Liver (tissue), 9 donors: ENCODE data around the gene INSL4. TPM values are rescaled to one million over a fixed set of nuclear protein-coding genes. Genes with fewer than 3 reads are reported as not detected.

ENCODE experiments used
- DNase-seq: peaks from one replicate; pipeline ENCODE4 v3.0.0-alpha.2; 2017; ENCODE audit warnings: low spot score
- H3K27ac ChIP-seq, 2 donors: one replicate each; pipeline ENCODE4 v1.7.0; 2013; ENCODE audit warnings: inconsistent platforms in 2 of 2, low read length in 2 of 2, control low read depth in 1 of 2, low read depth in 1 of 2, mild to moderate bottlenecking in 1 of 2
- H3K27me3 ChIP-seq, 4 donors: one replicate each; pipeline versions ENCODE4 v1.6.1 to v1.7.0; 2013; ENCODE audit warnings: low read length in 3 of 4, inconsistent platforms in 1 of 4, mild to moderate bottlenecking in 1 of 4, moderate library complexity in 1 of 4; ENCODE audit not compliant: control insufficient read depth in 4 of 4, insufficient read depth in 4 of 4
- H3K36me3 ChIP-seq, 4 donors: one replicate each; pipeline versions ENCODE4 v1.6.1 to v1.7.0; 2013; ENCODE audit warnings: low read length in 3 of 4, mild to moderate bottlenecking in 3 of 4, low read depth in 1 of 4, moderate library complexity in 1 of 4; ENCODE audit not compliant: control insufficient read depth in 4 of 4, insufficient read depth in 3 of 4
- H3K4me1 ChIP-seq, 4 donors: one replicate each; pipeline versions ENCODE4 v1.6.1 to v1.7.0; 2013; ENCODE audit warnings: low read length in 3 of 4, mild to moderate bottlenecking in 3 of 4, moderate library complexity in 1 of 4; ENCODE audit not compliant: control insufficient read depth in 4 of 4, insufficient read depth in 4 of 4
- H3K4me3 ChIP-seq, 3 donors: one replicate each; pipeline versions ENCODE4 v1.6.1 to v1.7.0; 2013; ENCODE audit warnings: low read length in 3 of 3, control low read depth in 1 of 3, low read depth in 1 of 3, mild to moderate bottlenecking in 1 of 3
- H3K9ac ChIP-seq, 2 donors: one replicate each; pipeline ENCODE4 v1.7.0; 2013; ENCODE audit warnings: low read length in 2 of 2, mild to moderate bottlenecking in 2 of 2, moderate library complexity in 2 of 2, control low read depth in 1 of 2, low read depth in 1 of 2
- H3K9me3 ChIP-seq, 4 donors: one replicate each; pipeline versions ENCODE4 v1.6.1 to v1.7.0; 2013; ENCODE audit warnings: low read length in 3 of 4; ENCODE audit not compliant: control insufficient read depth in 4 of 4
- CTCF ChIP-seq: fragments of 150-350 bp; IDR thresholded peaks from 2 replicates; pipeline ENCODE4 v1.5.1; 2017; ENCODE audit warnings: improper control_type of control experiment, low read depth, low read length; ENCODE audit not compliant: missing input control
- EGR1 ChIP-seq, 2 donors: IDR thresholded peaks; 2 replicates each; pipeline ENCODE4 v1.6.1; 2016 to 2018; ENCODE audit warnings: antibody characterized with exemption in 2 of 2, low read depth in 2 of 2
- FOXA1 ChIP-seq: IDR thresholded peaks from 2 replicates; pipeline ENCODE4 v1.6.1; 2016; ENCODE audit warnings: antibody characterized with exemption
- FOXA2 ChIP-seq: IDR thresholded peaks from 2 replicates; pipeline ENCODE4 v1.6.1; 2016; ENCODE audit warnings: antibody characterized with exemption
- GABPA ChIP-seq, 2 donors: IDR thresholded peaks in 1 of 2; conservative IDR thresholded peaks in 1 of 2; 2 replicates each; pipeline ENCODE4 v1.6.1; 2016; ENCODE audit warnings: antibody characterized with exemption in 2 of 2, mild to moderate bottlenecking in 1 of 2, moderate library complexity in 1 of 2
- HNF4A ChIP-seq, 2 donors: conservative IDR thresholded peaks; 2 replicates each; pipeline ENCODE4 v1.6.1; 2016; ENCODE audit warnings: antibody characterized with exemption in 2 of 2, mild to moderate bottlenecking in 2 of 2
- HNF4G ChIP-seq: IDR thresholded peaks from 2 replicates; pipeline ENCODE4 v1.6.1; 2016; ENCODE audit warnings: antibody characterized with exemption
- JUND ChIP-seq, 2 donors: IDR thresholded peaks; 2 replicates each; pipeline ENCODE4 v1.6.1; 2016; ENCODE audit warnings: antibody characterized with exemption in 2 of 2
- MAX ChIP-seq: IDR thresholded peaks from 2 replicates; pipeline ENCODE4 v1.6.1; 2016; ENCODE audit warnings: antibody characterized with exemption
- NR2F2 ChIP-seq: IDR thresholded peaks from 2 replicates; pipeline ENCODE4 v1.6.1; 2016; ENCODE audit warnings: antibody characterized with exemption
- RAD21 ChIP-seq, 2 donors: IDR thresholded peaks; 2 replicates each; pipeline ENCODE4 v1.6.1; 2016; ENCODE audit warnings: antibody characterized with exemption in 2 of 2, mild to moderate bottlenecking in 2 of 2
- REST ChIP-seq: IDR thresholded peaks from 2 replicates; pipeline ENCODE4 v1.6.1; 2016; ENCODE audit warnings: antibody characterized with exemption, mild to moderate bottlenecking
- RXRA ChIP-seq, 2 donors: IDR thresholded peaks; 2 replicates each; pipeline ENCODE4 v1.6.1; 2017 to 2018; ENCODE audit warnings: antibody characterized with exemption in 2 of 2, mild to moderate bottlenecking in 1 of 2
- SP1 ChIP-seq: IDR thresholded peaks from 2 replicates; pipeline ENCODE4 v1.6.1; 2018; ENCODE audit warnings: antibody characterized with exemption, mild to moderate bottlenecking
- TAF1 ChIP-seq: conservative IDR thresholded peaks from 2 replicates; pipeline ENCODE4 v1.6.1; 2016; ENCODE audit warnings: antibody characterized with exemption, mild to moderate bottlenecking
- YY1 ChIP-seq: IDR thresholded peaks from 2 replicates; pipeline ENCODE4 v1.6.1; 2016; ENCODE audit warnings: antibody characterized with exemption, mild to moderate bottlenecking
- WGBS: extraction: QIAGEN DNeasy Blood & Tissue Kit; methylation state at CpG from one replicate; pipeline ENCODE4 v1.1.7; 2013; 5-methylcytosine and 5-hydroxymethylcytosine counted together
- polyA plus RNA-seq, 2 donors: library from polyadenylated mRNA; stranded (reverse) in 1 of 2; unstranded in 1 of 2; fragments of 200-250 nt in 1 of 2; fragments of >200 nt in 1 of 2; fragmentation: Nextera tagmentation in 1 of 2; extraction: Ambion mirVana in 1 of 2; gene quantifications; one replicate each; pipeline versions ENCODE4 v1.2.1 to v1.2.3, GENCODE V29; 2013 to 2015
- total RNA-seq, 2 donors: library from RNA; depleted of rRNA; stranded (reverse); fragments of >200 nt; gene quantifications; one replicate each; pipeline ENCODE4 v1.2.3, GENCODE V29; 2014
- TF ChIP-seq, protein P1 (sequence below): IDR thresholded peaks from 2 replicates; pipeline ENCODE4 v1.6.1; 2016; ENCODE audit warnings: antibody characterized with exemption
- donor health status: healthy.
- donor health status: healthy.
- donor health status: healthy.
- donor health status: healthy.
- donor health status: healthy.

INSL4 gene
- total and polyA plus RNA-seq, 4 donors, result not detected

DNA sequence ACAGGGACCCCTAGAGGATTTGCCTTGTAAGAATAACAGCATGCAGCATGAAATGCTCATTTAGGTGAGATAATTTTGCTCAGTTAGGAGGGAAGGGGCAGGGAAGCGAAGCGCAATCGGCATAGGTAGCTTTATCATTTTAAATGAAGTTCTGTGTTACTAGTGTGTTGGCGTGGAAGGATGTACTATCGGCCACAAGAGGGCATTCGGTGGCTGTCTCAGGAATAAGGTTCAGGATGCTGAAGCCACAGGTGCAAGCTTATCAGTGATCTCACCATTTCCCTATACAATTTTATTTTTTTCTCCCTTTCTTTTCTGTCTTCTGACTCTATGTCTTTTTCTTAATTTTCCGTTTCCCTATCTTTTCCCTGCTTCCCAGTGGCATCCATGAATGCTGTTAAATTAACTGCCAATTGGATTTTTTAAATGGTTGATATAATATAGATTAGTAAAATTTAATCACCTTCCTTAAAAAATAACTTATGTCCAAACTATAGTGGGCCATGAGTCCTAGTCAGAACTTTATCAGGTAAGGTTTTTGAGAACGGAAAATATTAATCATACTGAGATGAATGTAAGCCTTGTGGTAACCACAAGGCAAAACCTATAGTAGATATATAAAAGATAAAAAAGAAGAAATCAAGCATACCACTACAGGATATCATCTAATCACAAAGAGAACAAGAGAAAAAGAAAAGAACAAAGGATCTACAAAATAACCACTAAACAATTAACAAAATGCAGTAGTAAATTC lies 44.6 kb upstream of the INSL4 start:
- WGBS, result 25% methylated on average over 8 of the region's 8 CpGs
- TF ChIP-seq YY1 (no peak), CTCF (peak; percentile 76), FOXA1 (no peak), EGR1 (IDR thresholded peaks at IDR 0.05; ENCODE audit: low read depth in 2 of 2) (no peak), HNF4G (no peak), FOXA2 (no peak), RAD21 (IDR thresholded peaks at IDR 0.05) (peak; percentile 89 to 92), NR2F2 (no peak)
- TF ChIP-seq, protein P1, sequence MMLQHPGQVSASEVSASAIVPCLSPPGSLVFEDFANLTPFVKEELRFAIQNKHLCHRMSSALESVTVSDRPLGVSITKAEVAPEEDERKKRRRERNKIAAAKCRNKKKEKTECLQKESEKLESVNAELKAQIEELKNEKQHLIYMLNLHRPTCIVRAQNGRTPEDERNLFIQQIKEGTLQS, result no peak
- Histone ChIP-seq H3K36me3 (no peaks in the 10 kb centered on the region), H3K27ac (no peak overlapping the region), H3K4me3 (no peak overlapping the region), H3K9me3 (no peaks in the 10 kb centered on the region), H3K4me1 (no peaks in the 10 kb centered on the region), H3K27me3 (no peaks in the 10 kb centered on the region), H3K9ac (no peak overlapping the region)
- DNase-seq, result no peak

GRCh38 chr9:5188060-5188984 lies 42.9 kb upstream of the INSL4 start:
- H3K9ac ChIP-seq, result no peak overlapping the region
- 66% methylated on average over 10 of the region's 10 CpGs for WGBS
- no peak for DNase-seq

More at GRCh38 chr9:5188060-5188984, 42.9 kb upstream of the INSL4 start:
- TF ChIP-seq HNF4A (conservative IDR thresholded peaks at IDR 0.05) (no peak), FOXA2 (no peak), RAD21 (IDR thresholded peaks at IDR 0.05) (no peak), YY1 (no peak), RXRA (IDR thresholded peaks at IDR 0.05) (no peak), EGR1 (IDR thresholded peaks at IDR 0.05; ENCODE audit: low read depth in 2 of 2) (no peak), REST (no peak), JUND (IDR thresholded peaks at IDR 0.05) (no peak), FOXA1 (no peak), HNF4G (no peak), CTCF (no peak), SP1 (no peak), MAX (no peak), GABPA (IDR thresholded peaks at IDR 0.05 in 1 of 2, conservative IDR thresholded peaks at IDR 0.05 in 1 of 2) (no peak), TAF1 (no peak)
- TF ChIP-seq, protein P1, result no peak
- Histone ChIP-seq H3K4me3 (no peak overlapping the region), H3K27ac (no peak overlapping the region), H3K4me1 (no peaks in the 10 kb centered on the region), H3K9me3 (no peaks in the 10 kb centered on the region), H3K27me3 (no peaks in the 10 kb centered on the region), H3K36me3 (no peaks in the 10 kb centered on the region)
